ENCODE measurements around the gene MORF4L1.
"Not testable (repeated sequence)": the region's sequence is repeated elsewhere in the genome, so short reads cannot be mapped to it uniquely, and the experiment has no call there.

The MORF4L1 gene

GRCh38 chr15:78850352-78850751 is 22.3 kb upstream of the MORF4L1 start:
- no peak overlapping the region for H3K4me3 ChIP-seq (ENCODE audit: low read length)
- DNase-seq (ENCODE audit: low read depth), result no peak
- no peak for TF ChIP-seq CTCF (conservative IDR thresholded peaks at IDR 0.05; ENCODE audit: low read length)

- DNase-seq (ENCODE audit: low read depth), result no peak
- H3K4me3 ChIP-seq (ENCODE audit: low read length), result no peak overlapping the region
Measured at GRCh38 chr15:78850941-78851755, 21.5 kb upstream of the MORF4L1 start.

GRCh38 chr15:78853500-78853899 is 19.2 kb upstream of the MORF4L1 start:
- no peak for TF ChIP-seq CTCF (conservative IDR thresholded peaks at IDR 0.05; ENCODE audit: low read length)
- DNase-seq (ENCODE audit: low read depth), result no peak
- no peak overlapping the region for H3K4me3 ChIP-seq (ENCODE audit: low read length)

More at GRCh38 chr15:78850941-78851755, 21.5 kb upstream of the MORF4L1 start:
- TF ChIP-seq CTCF (conservative IDR thresholded peaks at IDR 0.05; ENCODE audit: low read length), result no peak

GRCh38 chr15:78854833-78855372 is 17.8 kb upstream of the MORF4L1 start:
- no peak overlapping the region for H3K4me3 ChIP-seq (ENCODE audit: low read length)
- TF ChIP-seq CTCF (conservative IDR thresholded peaks at IDR 0.05; ENCODE audit: low read length), result no peak
- DNase-seq (ENCODE audit: low read depth), result no peak

- H3K4me3 ChIP-seq (ENCODE audit: low read length), result no peak overlapping the region
- DNase-seq (ENCODE audit: low read depth), result peak; percentile 88
- TF ChIP-seq CTCF (conservative IDR thresholded peaks at IDR 0.05; ENCODE audit: low read length), result no peak
Measured at GRCh38 chr15:78855746-78856145, 16.9 kb upstream of the MORF4L1 start.

GRCh38 chr15:78859971-78860719 is 12.5 kb upstream of the MORF4L1 start:
- DNase-seq (ENCODE audit: low read depth), result peak; percentile 86
- H3K4me3 ChIP-seq (ENCODE audit: low read length), result peak overlapping the region; percentile 59

GRCh38 chr15:78865585-78865984 is 7.1 kb upstream of the MORF4L1 start:
- H3K4me3 ChIP-seq (ENCODE audit: low read length); DNase-seq (ENCODE audit: low read depth): not testable (repeated sequence)

More at GRCh38 chr15:78859971-78860719, 12.5 kb upstream of the MORF4L1 start:
- TF ChIP-seq CTCF (conservative IDR thresholded peaks at IDR 0.05; ENCODE audit: low read length), result peak; percentile 61

- not testable (repeated sequence) for DNase-seq (ENCODE audit: low read depth); H3K4me3 ChIP-seq (ENCODE audit: low read length)
Measured at GRCh38 chr15:78866031-78866430, 6.7 kb upstream of the MORF4L1 start.
